Stimulated activated CD8-positive, alpha-beta memory T cell treated with anti-CD3 and anti-CD28 coated beads, Interleukin-12 subunit alpha, Interleukin-12 subunit beta, amount 100 ng/mL, for 4 hours (primary cell): ENCODE results near the gene KLHL22.
A peak's percentile ranks its signal among the peaks of the same experiment; 100 is the strongest.
"Not testable (repeated sequence)": the region's sequence is repeated elsewhere in the genome, so short reads cannot be mapped to it uniquely, and the experiment has no call there.

Source experiments
- DNase-seq: peaks from one replicate; pipeline ENCODE4 v3.0.0-alpha.2; 2020; ENCODE audit warnings: low read depth

The KLHL22 gene

GRCh38 chr22:20504293-20504922, 8.8 kb upstream of the KLHL22 start:
- not testable (repeated sequence) for DNase-seq

GRCh38 chr22:20503816-20504215, 8.2 kb upstream of the KLHL22 start:
- no peak for DNase-seq

GRCh38 chr22:20499769-20500168, 4.2 kb upstream of the KLHL22 start:
- no peak for DNase-seq

- DNase-seq: no peak
Observed at GRCh38 chr22:20498913-20499312, 3.3 kb upstream of the KLHL22 start.

GRCh38 chr22:20497426-20497825, 1.8 kb upstream of the KLHL22 start:
- DNase-seq: no peak

- peak; percentile 92 for DNase-seq
Observed at GRCh38 chr22:20495861-20496681, 476 bp upstream of the KLHL22 start.

GRCh38 chr22:20491346-20491745, 4.2 kb downstream of the KLHL22 start:
- DNase-seq: no peak

- no peak for DNase-seq
Observed at GRCh38 chr22:20490941-20491307, 4.7 kb downstream of the KLHL22 start.

GRCh38 chr22:20490183-20490940, 5.2 kb downstream of the KLHL22 start:
- DNase-seq: no peak

GRCh38 chr22:20488946-20489345, 6.6 kb downstream of the KLHL22 start:
- DNase-seq: no peak

GRCh38 chr22:20487715-20488114, 7.9 kb downstream of the KLHL22 start:
- no peak for DNase-seq

GRCh38 chr22:20486229-20486628, 9.4 kb downstream of the KLHL22 start:
- no peak for DNase-seq

- no peak for DNase-seq
Observed at GRCh38 chr22:20484948-20485683, 10.5 kb downstream of the KLHL22 start.

GRCh38 chr22:20483771-20484170, 11.8 kb downstream of the KLHL22 start:
- no peak for DNase-seq

- DNase-seq: not testable (repeated sequence)
Observed at GRCh38 chr22:20483143-20483506, 12.5 kb downstream of the KLHL22 start.

- no peak for DNase-seq
Observed at GRCh38 chr22:20479612-20480196, 15.9 kb downstream of the KLHL22 start.

- not testable (repeated sequence) for DNase-seq
Observed at GRCh38 chr22:20478059-20478458, 17.5 kb downstream of the KLHL22 start.

- not testable (repeated sequence) for DNase-seq
Observed at GRCh38 chr22:20475569-20475968, 20.0 kb downstream of the KLHL22 start.

- no peak for DNase-seq
Observed at GRCh38 chr22:20475115-20475436, 20.5 kb downstream of the KLHL22 start.

GRCh38 chr22:20472629-20473442, 22.8 kb downstream of the KLHL22 start:
- DNase-seq: no peak
